Activated naive CD8-positive, alpha-beta T cell (primary cell): ENCODE results near the gene RFXANK.

Source experiments
- H3K27ac Mint-ChIP-seq: one replicate; pipeline ENCODE4 v1.8.0; 2021; ENCODE audit warnings: mixed read lengths
- H3K27me3 Mint-ChIP-seq: one replicate; pipeline ENCODE4 v1.8.0; 2021; ENCODE audit warnings: mixed read lengths
- H3K36me3 Mint-ChIP-seq: one replicate; pipeline ENCODE4 v1.8.0; 2021; ENCODE audit warnings: mixed read lengths
- H3K4me1 Mint-ChIP-seq: one replicate; pipeline ENCODE4 v1.8.0; 2021; ENCODE audit warnings: low read depth, mixed read lengths
- H3K4me3 Mint-ChIP-seq: one replicate; pipeline ENCODE4 v1.8.0; 2021; ENCODE audit warnings: mild to moderate bottlenecking, mixed read lengths
- H3K9me3 Mint-ChIP-seq: one replicate; pipeline ENCODE4 v1.8.0; 2021; ENCODE audit warnings: low read depth, mixed read lengths

The RFXANK gene

GRCh38 chr19:19227217-19227616, 35.2 kb downstream of the RFXANK start:
- H3K36me3 Mint-ChIP-seq, result no peaks in the 10 kb centered on the region
- peaks cover 2% of the 10 kb centered on the region for H3K27me3 Mint-ChIP-seq
- no peak overlapping the region for H3K27ac Mint-ChIP-seq
- no peak overlapping the region for H3K4me3 Mint-ChIP-seq
- H3K9me3 Mint-ChIP-seq, result no peaks in the 10 kb centered on the region
- H3K4me1 Mint-ChIP-seq, result peaks cover 4% of the 10 kb centered on the region

GRCh38 chr19:19229701-19230100, 37.6 kb downstream of the RFXANK start:
- Mint-ChIP-seq H3K27ac (no peak overlapping the region), H3K4me1 (peaks cover 4% of the 10 kb centered on the region), H3K36me3 (no peaks in the 10 kb centered on the region), H3K9me3 (no peaks in the 10 kb centered on the region), H3K27me3 (peaks cover 2% of the 10 kb centered on the region), H3K4me3 (no peak overlapping the region)

GRCh38 chr19:19230999-19231398, 38.9 kb downstream of the RFXANK start:
- H3K4me3 Mint-ChIP-seq, result no peak overlapping the region
- H3K4me1 Mint-ChIP-seq, result no peaks in the 10 kb centered on the region
- H3K27ac Mint-ChIP-seq, result no peak overlapping the region
- H3K9me3 Mint-ChIP-seq, result peaks cover 3% of the 10 kb centered on the region
- no peaks in the 10 kb centered on the region for H3K36me3 Mint-ChIP-seq
- H3K27me3 Mint-ChIP-seq, result peaks cover 2% of the 10 kb centered on the region

- Mint-ChIP-seq H3K4me3 (no peak overlapping the region), H3K4me1 (no peaks in the 10 kb centered on the region), H3K36me3 (peaks cover 2% of the 10 kb centered on the region), H3K9me3 (peaks cover 6% of the 10 kb centered on the region), H3K27me3 (peaks cover 2% of the 10 kb centered on the region), H3K27ac (no peak overlapping the region)
These were observed 40.2 kb downstream of the RFXANK start for GRCh38 chr19:19232261-19232721.

- Mint-ChIP-seq H3K36me3 (peaks cover 2% of the 10 kb centered on the region), H3K9me3 (peaks cover 6% of the 10 kb centered on the region), H3K27me3 (peaks cover 10% of the 10 kb centered on the region), H3K27ac (no peak overlapping the region), H3K4me3 (no peak overlapping the region), H3K4me1 (no peaks in the 10 kb centered on the region)
These were observed 42.3 kb downstream of the RFXANK start for GRCh38 chr19:19234220-19234816.

GRCh38 chr19:19236173-19236572, 44.1 kb downstream of the RFXANK start:
- no peak overlapping the region for H3K27ac Mint-ChIP-seq
- peaks cover 2% of the 10 kb centered on the region for H3K36me3 Mint-ChIP-seq
- peaks cover 6% of the 10 kb centered on the region for H3K9me3 Mint-ChIP-seq
- peaks cover 14% of the 10 kb centered on the region for H3K27me3 Mint-ChIP-seq
- H3K4me1 Mint-ChIP-seq, result no peaks in the 10 kb centered on the region
- H3K4me3 Mint-ChIP-seq, result no peak overlapping the region

- no peak overlapping the region for H3K4me3 Mint-ChIP-seq
- H3K4me1 Mint-ChIP-seq, result no peaks in the 10 kb centered on the region
- no peak overlapping the region for H3K27ac Mint-ChIP-seq
- peaks cover 15% of the 10 kb centered on the region for H3K27me3 Mint-ChIP-seq
- H3K9me3 Mint-ChIP-seq, result peaks cover 6% of the 10 kb centered on the region
- H3K36me3 Mint-ChIP-seq, result peaks cover 2% of the 10 kb centered on the region
These were observed 46.3 kb downstream of the RFXANK start for GRCh38 chr19:19238126-19238894.

- Mint-ChIP-seq H3K9me3 (peaks cover 6% of the 10 kb centered on the region), H3K27me3 (peaks cover 15% of the 10 kb centered on the region), H3K36me3 (peaks cover 2% of the 10 kb centered on the region), H3K4me3 (no peak overlapping the region), H3K4me1 (no peaks in the 10 kb centered on the region), H3K27ac (no peak overlapping the region)
These were observed 47.6 kb downstream of the RFXANK start for GRCh38 chr19:19239675-19240074.

- Mint-ChIP-seq H3K4me3 (no peak overlapping the region), H3K4me1 (no peaks in the 10 kb centered on the region), H3K36me3 (peaks cover 2% of the 10 kb centered on the region), H3K9me3 (peaks cover 6% of the 10 kb centered on the region), H3K27ac (no peak overlapping the region), H3K27me3 (peaks cover 15% of the 10 kb centered on the region)
These were observed 48.4 kb downstream of the RFXANK start for GRCh38 chr19:19240476-19240875.

- H3K4me1 Mint-ChIP-seq, result no peaks in the 10 kb centered on the region
- no peak overlapping the region for H3K4me3 Mint-ChIP-seq
- no peaks in the 10 kb centered on the region for H3K36me3 Mint-ChIP-seq
- peaks cover 19% of the 10 kb centered on the region for H3K27me3 Mint-ChIP-seq
- H3K27ac Mint-ChIP-seq, result no peak overlapping the region
- H3K9me3 Mint-ChIP-seq, result no peaks in the 10 kb centered on the region
These were observed 58.2 kb downstream of the RFXANK start for GRCh38 chr19:19250196-19250801.
